CD4-positive, alpha-beta T cell treated with Interleukin-6 for 4 hours (primary cell): ENCODE measurements around the gene EFL1.

ENCODE experiments used
- DNase-seq: peaks from one replicate; pipeline ENCODE4 v3.0.0-alpha.2; 2020; ENCODE audit warnings: mixed read lengths

EFL1 gene

DNA sequence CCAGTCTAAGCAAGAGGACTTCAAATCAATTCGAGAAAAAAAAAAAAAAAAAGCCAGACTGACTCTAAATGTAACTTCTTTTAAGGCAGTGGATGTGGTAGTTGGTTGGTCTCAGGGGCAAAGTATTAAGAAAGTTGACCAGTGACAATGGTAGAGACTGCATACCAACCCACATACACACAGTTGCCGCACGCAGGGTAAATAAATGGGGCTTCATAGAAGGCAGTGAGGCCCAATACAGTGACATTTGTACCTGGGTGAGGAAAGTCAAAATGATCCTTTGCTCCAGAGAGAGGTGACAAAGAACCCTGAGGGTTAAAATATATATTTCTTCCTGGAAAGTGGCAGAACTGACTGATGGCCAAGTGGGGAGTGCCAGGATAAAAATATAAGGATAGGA, 116.0 kb downstream of the EFL1 start:
- no peak for DNase-seq

- DNase-seq = no peak
Observed at GRCh38 chr15:82143390-82144385, 118.8 kb downstream of the EFL1 start.

- DNase-seq = no peak
Observed at GRCh38 chr15:82140886-82141285, 121.6 kb downstream of the EFL1 start.

GRCh38 chr15:82139823-82140268, 122.7 kb downstream of the EFL1 start:
- DNase-seq = no peak

DNA sequence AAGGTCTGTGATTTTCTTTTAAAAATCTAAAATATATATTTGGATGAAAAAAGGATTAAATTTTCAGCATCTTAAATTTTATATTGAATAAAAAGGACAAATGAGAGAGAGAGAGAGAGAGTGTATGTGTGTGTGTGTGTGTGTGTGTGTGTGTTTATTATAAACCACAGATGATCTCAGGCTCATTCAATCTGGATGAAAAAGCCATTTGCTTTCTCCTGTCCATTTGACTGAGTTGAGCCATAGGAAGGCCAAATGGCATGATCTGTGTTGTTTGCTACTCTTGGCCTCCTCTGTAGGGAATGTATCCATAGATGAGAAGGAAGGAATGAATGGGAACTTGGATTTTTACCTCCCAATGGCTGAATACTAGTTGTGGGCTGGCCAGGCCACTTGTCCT, 124.2 kb downstream of the EFL1 start:
- DNase-seq = no peak

- DNase-seq = no peak
Observed at GRCh38 chr15:82137261-82137660, 125.3 kb downstream of the EFL1 start.

- DNase-seq = no peak
Observed at GRCh38 chr15:82136120-82136519, 126.4 kb downstream of the EFL1 start.

DNA sequence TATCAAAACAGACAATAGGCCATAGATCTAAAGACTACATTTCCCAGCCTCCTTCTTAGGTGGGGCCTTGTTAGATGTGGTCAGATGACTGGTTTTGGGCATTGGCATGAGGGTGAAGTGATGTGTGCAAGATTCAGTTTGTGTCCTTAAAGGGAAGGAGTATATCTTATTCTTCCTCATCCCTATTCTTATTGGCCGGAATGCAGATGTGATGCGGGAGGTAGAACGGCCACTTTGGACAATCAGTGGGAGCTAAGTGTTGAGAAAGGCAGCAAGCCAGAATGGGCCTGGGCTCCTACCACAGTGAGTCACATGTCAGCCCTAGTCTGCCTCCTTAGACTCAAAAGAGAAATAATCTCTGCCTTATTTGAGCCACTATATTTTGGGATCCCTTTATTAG, 126.9 kb downstream of the EFL1 start:
- no peak for DNase-seq

GRCh38 chr15:82134461-82134860, 128.1 kb downstream of the EFL1 start:
- DNase-seq = no peak

- DNase-seq = no peak
Observed at GRCh38 chr15:82133251-82133650, 129.3 kb downstream of the EFL1 start.

GRCh38 chr15:82132742-82133141, 129.8 kb downstream of the EFL1 start:
- no peak for DNase-seq

DNA sequence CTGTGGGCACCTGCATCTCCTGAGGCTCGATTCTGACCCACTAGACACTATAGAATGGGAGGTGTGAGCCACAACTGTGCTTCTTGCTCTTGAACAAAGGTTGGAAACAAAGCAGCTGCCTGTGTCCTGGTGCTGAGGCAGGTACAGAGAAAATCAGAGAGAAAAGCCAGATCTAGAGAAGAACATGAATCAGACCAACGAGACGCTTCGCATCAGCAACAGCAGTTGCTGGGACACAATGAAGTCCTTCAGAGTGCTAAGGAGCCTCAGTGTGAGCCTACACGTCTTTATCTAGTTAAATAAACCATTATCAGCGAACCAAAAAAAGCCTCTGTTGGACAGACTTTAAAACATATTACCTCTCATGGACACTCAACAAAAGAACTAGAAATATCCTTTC, 130.4 kb downstream of the EFL1 start:
- DNase-seq = no peak

DNA sequence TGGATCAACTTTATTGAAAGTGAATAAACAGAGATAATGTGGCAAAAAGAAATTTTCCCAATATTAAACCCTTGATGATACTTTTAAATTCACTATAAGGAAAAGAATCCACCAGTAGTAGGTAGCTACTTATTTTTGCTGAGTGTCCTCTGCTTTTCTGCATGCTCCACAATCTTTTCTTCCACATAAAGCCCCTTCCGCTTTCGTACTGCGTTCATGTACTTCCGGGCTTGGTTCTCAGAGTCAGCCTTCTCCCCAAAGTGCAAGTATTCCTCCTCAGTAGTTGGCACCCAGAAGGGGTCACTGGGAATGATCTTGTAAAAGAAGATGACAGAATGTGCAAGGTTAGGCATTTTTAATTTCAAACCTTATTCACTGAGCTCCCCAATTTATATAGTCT, 132.3 kb downstream of the EFL1 start:
- DNase-seq = no peak

- no peak for DNase-seq
Observed at GRCh38 chr15:82129761-82130160, 132.8 kb downstream of the EFL1 start.

- DNase-seq = no peak
Observed at GRCh38 chr15:82129149-82129692, 133.3 kb downstream of the EFL1 start.

DNA sequence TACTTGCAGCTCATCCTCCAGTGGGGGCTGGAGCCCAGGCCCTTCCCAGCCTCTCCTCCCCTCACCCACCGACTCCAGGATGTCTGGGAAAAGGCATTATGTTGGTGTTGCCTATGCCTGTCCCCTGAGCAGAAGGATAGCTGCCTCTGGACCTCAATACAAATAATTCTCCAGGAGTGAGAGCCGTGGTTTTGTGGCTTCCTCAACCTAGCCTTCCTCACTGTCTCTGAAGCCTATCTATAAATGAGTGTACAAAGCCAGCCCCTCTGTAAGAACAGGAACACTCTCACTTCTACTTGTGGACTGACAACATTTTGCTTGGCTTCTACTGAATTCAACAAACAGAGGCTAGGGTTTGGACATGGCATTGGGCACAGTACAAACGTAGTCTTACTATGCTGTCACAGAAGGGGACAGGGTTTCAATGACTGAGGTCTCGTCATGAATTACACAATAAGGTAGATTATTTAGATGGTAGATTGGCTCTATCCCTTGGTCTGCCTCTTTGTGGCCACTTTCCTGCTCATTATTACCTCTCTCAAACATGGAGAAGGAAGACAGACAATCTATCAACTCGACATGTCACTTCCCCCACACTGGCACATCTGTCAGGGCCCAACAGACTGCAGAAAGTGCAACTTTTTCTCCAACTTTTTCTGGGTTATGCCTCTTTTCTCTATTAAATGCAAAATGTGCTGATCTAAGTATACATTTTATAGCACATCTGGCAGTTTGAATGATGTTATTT, 134.0 kb downstream of the EFL1 start:
- no peak for DNase-seq

- DNase-seq = no peak
Observed at GRCh38 chr15:82127581-82127980, 135.0 kb downstream of the EFL1 start.

- DNase-seq = no peak
Observed at GRCh38 chr15:82126346-82126745, 136.2 kb downstream of the EFL1 start.

DNA sequence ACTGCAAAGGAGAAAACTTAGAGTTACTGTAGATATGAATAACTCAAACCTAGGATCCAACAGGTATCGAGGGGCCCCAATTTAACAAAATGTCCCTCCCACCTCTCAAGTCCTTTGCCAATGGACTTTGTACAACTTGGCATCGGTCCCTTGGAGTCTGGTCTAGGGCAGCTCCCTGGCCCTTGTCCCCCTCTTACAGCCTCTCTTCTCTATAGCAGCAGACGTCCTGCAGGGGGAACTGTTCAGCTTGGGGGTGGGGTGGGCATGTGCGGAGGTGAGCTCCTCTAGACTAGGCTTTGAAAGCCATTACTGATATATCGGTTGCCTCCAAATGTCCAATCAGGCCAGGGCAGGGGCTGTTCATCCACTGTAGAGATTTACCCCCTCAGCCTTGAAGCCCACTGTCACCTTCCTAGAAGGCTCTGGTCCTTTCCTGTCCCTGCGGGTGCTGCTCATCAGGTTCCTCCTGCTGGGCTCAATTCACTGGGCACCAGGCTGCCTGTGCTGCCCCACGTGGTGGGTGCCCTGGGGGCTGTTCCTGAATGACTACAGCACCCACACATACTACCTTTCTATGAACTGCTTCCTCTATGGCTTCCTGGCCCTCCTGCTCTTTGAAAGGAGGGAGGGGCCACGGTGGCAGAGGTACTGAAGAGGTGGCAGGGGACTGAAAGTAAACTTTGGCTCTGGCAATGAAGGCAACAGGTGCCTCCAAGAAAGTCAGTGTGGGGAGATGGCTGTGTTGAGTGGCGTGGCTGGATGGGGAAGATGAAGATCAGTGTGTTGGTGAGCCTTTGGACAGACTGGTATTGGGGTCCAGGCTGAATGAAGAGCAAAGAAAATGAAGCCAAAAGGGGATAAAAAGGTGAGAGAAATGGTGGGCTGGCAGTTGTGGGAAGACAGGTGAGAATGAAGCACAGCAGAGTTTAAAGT, 137.9 kb downstream of the EFL1 start:
- DNase-seq = no peak

GRCh38 chr15:82122746-82123400, 139.7 kb downstream of the EFL1 start:
- DNase-seq = no peak

- DNase-seq = no peak
Observed at GRCh38 chr15:82118040-82118439, 144.5 kb downstream of the EFL1 start.

DNA sequence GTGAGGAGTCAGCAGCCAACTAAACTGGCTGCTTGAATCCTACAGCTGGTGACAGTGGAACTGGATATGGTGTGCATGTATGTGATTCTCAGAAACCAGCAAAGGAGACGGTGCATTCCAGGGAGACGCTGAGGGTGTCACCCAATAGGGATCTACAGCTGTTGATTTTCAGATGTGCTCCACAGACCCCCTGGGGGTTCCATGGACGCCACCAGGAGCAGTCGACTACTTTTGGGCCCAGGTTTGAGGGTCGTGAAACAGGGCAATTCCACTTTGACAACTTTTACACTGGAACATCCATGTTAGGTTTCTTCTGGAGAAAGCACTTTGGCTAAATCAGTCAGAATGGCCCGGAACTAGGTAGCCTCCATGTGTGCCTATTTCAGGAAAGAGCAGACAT, 145.2 kb downstream of the EFL1 start:
- DNase-seq = no peak
